PC-3 (cell line): ENCODE results near the gene KIAA0513. TPM values are rescaled to one million over a fixed set of nuclear protein-coding genes. Genes with fewer than 3 reads are reported as not detected.

ENCODE experiments used
- ATAC-seq: fragments of 200-7000 bp; cut with Tn5 transposase; 2 replicates; pipeline ENCODE4 v1.9.1; 2020; ENCODE audit warnings: mild to moderate bottlenecking, moderate library complexity
- BruUV-seq: library from RNA; stranded (reverse); fragments of 400-500 nt; replicated peaks from 2 replicates; lab custom pipeline; 2021; lab: Mats Ljungman, UMichigan
- CTCF ChIA-PET: fragments of 300-600 bp; sonication (Branson Sonifier 250); formaldehyde crosslinking; loops from one replicate; lab custom pipeline; 2022; ENCODE audit warnings: antibody characterized with exemption; lab: Charles Lee
- POLR2A ChIA-PET: fragments of 300-600 bp; sonication (Branson Sonifier 250); formaldehyde crosslinking; loops from one replicate; lab custom pipeline; 2022; ENCODE audit warnings: antibody characterized with exemption; ENCODE audit not compliant: unreplicated experiment; lab: Charles Lee
- DNase-seq: peaks from one replicate; pipeline ENCODE4 v3.0.0-alpha.2; 2015
- H2AFZ ChIP-seq: fragments of 300-600 bp; sonication (generic); 2 replicates; pipeline ENCODE4 v1.6.0; 2016; ENCODE audit warnings: antibody characterized with exemption, low read length
- H3F3A ChIP-seq: fragments of 300-600 bp; sonication (generic); one replicate; pipeline ENCODE4 v1.6.0; 2017; ENCODE audit warnings: antibody characterized with exemption, low read length, control low read depth, mild to moderate bottlenecking; ENCODE audit not compliant: unreplicated experiment
- H3K27ac ChIP-seq: fragments of 300-600 bp; sonication (generic); 2 replicates; pipeline ENCODE4 v1.5.1; 2016; ENCODE audit warnings: mild to moderate bottlenecking, low read length
- H3K27me3 ChIP-seq: fragments of 300-600 bp; sonication (generic); 2 replicates; pipeline ENCODE4 v1.6.1; 2016; ENCODE audit warnings: low read length, mixed read lengths
- H3K36me3 ChIP-seq: fragments of 300-600 bp; sonication (generic); 2 replicates; pipeline ENCODE4 v1.6.1; 2016; ENCODE audit warnings: low read depth, mixed run types, low read length, mixed read lengths
- H3K4me1 ChIP-seq: fragments of 300-600 bp; sonication (generic); 2 replicates; pipeline ENCODE4 v1.5.1; 2016; ENCODE audit warnings: low read length; ENCODE audit not compliant: insufficient read depth
- H3K4me2 ChIP-seq: fragments of 300-600 bp; sonication (generic); 2 replicates; pipeline ENCODE4 v1.6.0; 2016; ENCODE audit warnings: low read length
- H3K4me3 ChIP-seq: fragments of 300-600 bp; sonication (generic); 2 replicates; pipeline ENCODE4 v1.5.1; 2016; ENCODE audit warnings: mild to moderate bottlenecking, low read length, mixed read lengths
- H3K79me2 ChIP-seq: fragments of 300-600 bp; sonication (generic); 2 replicates; pipeline ENCODE4 v1.6.1; 2017; ENCODE audit warnings: low read length, mixed read lengths
- H3K9ac ChIP-seq: fragments of 300-600 bp; sonication (generic); 2 replicates; pipeline ENCODE4 v1.6.0; 2016; ENCODE audit warnings: mild to moderate bottlenecking, low read length
- H3K9me2 ChIP-seq: fragments of 300-600 bp; sonication (generic); replicated peaks from 2 replicates; pipeline ENCODE4 v1.6.1; 2016; ENCODE audit warnings: mixed run types, low read length, mixed read lengths
- H3K9me3 ChIP-seq: fragments of 300-600 bp; sonication (generic); 2 replicates; pipeline ENCODE4 v1.6.1; 2016; ENCODE audit warnings: low read length, mixed read lengths
- H4K20me1 ChIP-seq: fragments of 300-600 bp; sonication (generic); 2 replicates; pipeline ENCODE4 v1.6.1; 2016; ENCODE audit warnings: low read length, mixed read lengths
- CTCF ChIP-seq: fragments of 300-600 bp; sonication (generic); conservative IDR thresholded peaks from 2 replicates; pipeline ENCODE4 v1.5.1; 2017; ENCODE audit warnings: antibody characterized with exemption, low read depth, mild to moderate bottlenecking, low read length
- EZH2 ChIP-seq: fragments of 300-600 bp; sonication (generic); IDR thresholded peaks from one replicate; pipeline ENCODE4 v1.6.1; 2017; ENCODE audit warnings: antibody characterized with exemption, mild to moderate bottlenecking, low read length; ENCODE audit not compliant: unreplicated experiment
- EZH2phosphoT487 ChIP-seq: fragments of 300-600 bp; sonication (generic); IDR thresholded peaks from 2 replicates; pipeline ENCODE4 v1.6.1; 2018; ENCODE audit warnings: mild to moderate bottlenecking, antibody characterized with exemption, low read length, borderline replicate concordance
- intact Hi-C: fragments of 100-400 bp; cut with micrococcal nuclease; formaldehyde crosslinking; loops from 2 replicates; pipeline ENCODE4 v1.9.0; 2023
- total RNA-seq: library from RNA; depleted of rRNA; stranded (reverse); fragments of >200 nt; gene quantifications from 2 replicates; pipeline ENCODE4 v1.2.3, GENCODE V29; 2014

The KIAA0513 gene
- total RNA-seq, 1 experiment from 2014 or later = 7.8 TPM

- POLR2A ChIA-PET = no interaction called here
- Histone ChIP-seq H3K36me3 (no peaks in the 10 kb centered on the region), H3K9me3 (no peaks in the 10 kb centered on the region), H3K9ac (no peak overlapping the region), H3K4me3 (no peak overlapping the region), H2AFZ (no peak overlapping the region), H3K9me2 (no peaks in the 10 kb centered on the region), H3K27me3 (no peaks in the 10 kb centered on the region), H3F3A (no peaks in the 10 kb centered on the region), H3K27ac (no peak overlapping the region), H3K4me1 (peaks cover 4% of the 10 kb centered on the region; the same call in 1 of the 2 replicates), H4K20me1 (no peaks in the 10 kb centered on the region), H3K79me2 (no peaks in the 10 kb centered on the region), H3K4me2 (no peak overlapping the region)
- BruUV-seq = no TSS peak
- DNase-seq = no peak
- intact Hi-C loops = no loop called here
- CTCF ChIA-PET = no interaction called here
- no peak for ATAC-seq
- TF ChIP-seq EZH2phosphoT487 (no peak), CTCF (no peak), EZH2 (no peak)
These were observed 107.2 kb downstream of the KIAA0513 start for GRCh38 chr16:85134789-85135142.

- ATAC-seq (no peak), DNase-seq (no peak)
- no TSS peak for BruUV-seq
- H3K4me3 ChIP-seq = no peak overlapping the region
- ChIA-PET CTCF (no interaction called here), POLR2A (no interaction called here)
- TF ChIP-seq EZH2phosphoT487 = no peak
- no peak overlapping the region for H3K27ac ChIP-seq
- H2AFZ ChIP-seq = no peak overlapping the region
- no peak overlapping the region for H3K9ac ChIP-seq
- no peaks in the 10 kb centered on the region for H3F3A ChIP-seq
- intact Hi-C loops = no loop called here
- H3K79me2 ChIP-seq = no peaks in the 10 kb centered on the region
- no peaks in the 10 kb centered on the region for H3K27me3 ChIP-seq
- peaks cover 4% of the 10 kb centered on the region; the same call in 1 of the 2 replicates for H3K4me1 ChIP-seq
- no peaks in the 10 kb centered on the region for H3K9me2 ChIP-seq
- no peaks in the 10 kb centered on the region for H3K36me3 ChIP-seq
- no peaks in the 10 kb centered on the region for H4K20me1 ChIP-seq
- H3K9me3 ChIP-seq = no peaks in the 10 kb centered on the region
- H3K4me2 ChIP-seq = no peak overlapping the region
These were observed 108.7 kb downstream of the KIAA0513 start for GRCh38 chr16:85136213-85136701.

GRCh38 chr16:85136702-85137322 lies 109.2 kb downstream of the KIAA0513 start:
- ATAC-seq (peak; percentile 32), DNase-seq (no peak)
- BruUV-seq = no TSS peak
- H3K9me2 ChIP-seq = no peaks in the 10 kb centered on the region
- peak overlapping the region; percentile 71 for H2AFZ ChIP-seq
- H3K27ac ChIP-seq = no peak overlapping the region
- POLR2A ChIA-PET = no interaction called here
- TF ChIP-seq EZH2phosphoT487 (no peak), EZH2 (no peak), CTCF (no peak)
- intact Hi-C loops = no loop called here
- no peaks in the 10 kb centered on the region for H3K36me3 ChIP-seq
- peaks cover 4% of the 10 kb centered on the region; the same call in 1 of the 2 replicates for H3K4me1 ChIP-seq
- H3K4me3 ChIP-seq = peak overlapping the region; percentile 52
- H3F3A ChIP-seq = no peaks in the 10 kb centered on the region
- H4K20me1 ChIP-seq = no peaks in the 10 kb centered on the region
- no peak overlapping the region for H3K9ac ChIP-seq
- no peaks in the 10 kb centered on the region for H3K9me3 ChIP-seq
- no peaks in the 10 kb centered on the region for H3K27me3 ChIP-seq
- peak overlapping the region; percentile 83 for H3K4me2 ChIP-seq
- H3K79me2 ChIP-seq = no peaks in the 10 kb centered on the region
- CTCF ChIA-PET = no interaction called here
